ENCODE measurements around the gene HTR3D. TPM values are rescaled to one million over a fixed set of nuclear protein-coding genes. Genes with fewer than 3 reads are reported as not detected.

HTR3D gene
- total RNA-seq, 1 donor, result not detected

DNA sequence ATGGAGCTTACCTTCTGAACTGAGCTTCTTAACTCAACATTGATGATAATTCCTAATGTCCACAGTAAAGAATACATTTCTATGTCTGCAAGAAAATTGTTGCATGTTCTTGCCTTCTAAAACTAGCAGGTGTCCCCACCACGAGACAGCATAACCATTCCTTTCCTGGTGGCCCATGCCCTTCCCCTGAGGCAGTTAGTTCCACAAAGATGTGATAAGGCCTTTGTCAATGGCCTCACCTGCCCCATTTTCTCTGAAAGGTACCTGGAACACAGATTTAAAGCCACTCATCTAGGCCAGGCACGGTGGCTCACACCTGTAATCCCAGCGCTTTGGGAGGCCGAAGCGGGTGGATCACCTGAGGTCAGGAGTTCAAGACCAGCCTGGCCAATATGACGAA, 44.4 kb downstream of the HTR3D start:
- peaks cover 5% of the 10 kb centered on the region for H3K4me1 ChIP-seq (ENCODE audit: insufficient read depth, low read length)
- H3K4me3 ChIP-seq (ENCODE audit: insufficient read depth, low read length), result no peak overlapping the region
- no peak for DNase-seq (ENCODE audit: insufficient read length, low spot score, missing footprints)
- no peaks in the 10 kb centered on the region for H3K9me3 ChIP-seq (ENCODE audit: low read depth, low read length)
- H3K27me3 ChIP-seq (ENCODE audit: insufficient read depth, low read length), result peaks cover 9% of the 10 kb centered on the region
- H3K4me2 ChIP-seq (ENCODE audit: insufficient read depth, low read length), result no peak overlapping the region
- no peak overlapping the region for H2AFZ ChIP-seq (ENCODE audit: low read length)
- TF ChIP-seq, protein P1, sequence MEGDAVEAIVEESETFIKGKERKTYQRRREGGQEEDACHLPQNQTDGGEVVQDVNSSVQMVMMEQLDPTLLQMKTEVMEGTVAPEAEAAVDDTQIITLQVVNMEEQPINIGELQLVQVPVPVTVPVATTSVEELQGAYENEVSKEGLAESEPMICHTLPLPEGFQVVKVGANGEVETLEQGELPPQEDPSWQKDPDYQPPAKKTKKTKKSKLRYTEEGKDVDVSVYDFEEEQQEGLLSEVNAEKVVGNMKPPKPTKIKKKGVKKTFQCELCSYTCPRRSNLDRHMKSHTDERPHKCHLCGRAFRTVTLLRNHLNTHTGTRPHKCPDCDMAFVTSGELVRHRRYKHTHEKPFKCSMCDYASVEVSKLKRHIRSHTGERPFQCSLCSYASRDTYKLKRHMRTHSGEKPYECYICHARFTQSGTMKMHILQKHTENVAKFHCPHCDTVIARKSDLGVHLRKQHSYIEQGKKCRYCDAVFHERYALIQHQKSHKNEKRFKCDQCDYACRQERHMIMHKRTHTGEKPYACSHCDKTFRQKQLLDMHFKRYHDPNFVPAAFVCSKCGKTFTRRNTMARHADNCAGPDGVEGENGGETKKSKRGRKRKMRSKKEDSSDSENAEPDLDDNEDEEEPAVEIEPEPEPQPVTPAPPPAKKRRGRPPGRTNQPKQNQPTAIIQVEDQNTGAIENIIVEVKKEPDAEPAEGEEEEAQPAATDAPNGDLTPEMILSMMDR (IDR thresholded peaks at IDR 0.05; ENCODE audit: extremely low read depth, low read depth, low read length), result no peak
- no peaks in the 10 kb centered on the region for H3K79me2 ChIP-seq (ENCODE audit: insufficient read depth, low read length)
- no peaks in the 10 kb centered on the region for H3K36me3 ChIP-seq (ENCODE audit: insufficient read depth, low read length)
- H4K20me1 ChIP-seq (ENCODE audit: insufficient read depth, low read length), result no peaks in the 10 kb centered on the region
- no peak overlapping the region for H3K27ac ChIP-seq (ENCODE audit: low read depth, low read length)

DNA sequence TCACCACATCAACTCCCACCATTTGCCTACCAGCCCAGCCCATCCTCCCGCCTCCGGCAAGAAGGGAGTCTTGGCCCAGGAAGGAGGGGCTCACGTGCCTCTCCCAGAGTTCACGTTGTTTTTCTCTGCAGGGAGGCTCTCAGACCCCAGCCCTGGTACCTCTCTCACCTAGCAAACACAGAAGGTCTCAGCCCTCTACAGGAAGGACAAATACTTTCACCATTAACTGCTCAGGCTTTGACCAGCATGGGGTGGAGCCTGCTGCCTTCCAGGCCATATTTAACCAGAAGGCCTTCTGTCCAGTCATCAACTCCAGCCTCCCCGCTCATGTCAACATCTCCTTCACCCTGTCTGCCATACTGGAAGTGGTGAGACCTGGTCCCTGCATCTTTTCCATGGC, 46.3 kb downstream of the HTR3D start:
- DNase-seq (ENCODE audit: insufficient read length, low spot score, missing footprints), result no peak
- no peak overlapping the region for H3K4me3 ChIP-seq (ENCODE audit: insufficient read depth, low read length)
- TF ChIP-seq, protein P1 (IDR thresholded peaks at IDR 0.05; ENCODE audit: extremely low read depth, low read depth, low read length), result no peak
- no peak overlapping the region for H3K4me2 ChIP-seq (ENCODE audit: insufficient read depth, low read length)
- H3K79me2 ChIP-seq (ENCODE audit: insufficient read depth, low read length), result no peaks in the 10 kb centered on the region
- H3K27me3 ChIP-seq (ENCODE audit: insufficient read depth, low read length), result peaks cover 13% of the 10 kb centered on the region
- H3K27ac ChIP-seq (ENCODE audit: low read depth, low read length), result no peak overlapping the region
- no peaks in the 10 kb centered on the region for H4K20me1 ChIP-seq (ENCODE audit: insufficient read depth, low read length)
- H3K4me1 ChIP-seq (ENCODE audit: insufficient read depth, low read length), result peaks cover 5% of the 10 kb centered on the region
- no peaks in the 10 kb centered on the region for H3K9me3 ChIP-seq (ENCODE audit: low read depth, low read length)
- H3K36me3 ChIP-seq (ENCODE audit: insufficient read depth, low read length), result no peaks in the 10 kb centered on the region
- no peak overlapping the region for H2AFZ ChIP-seq (ENCODE audit: low read length)

DNA sequence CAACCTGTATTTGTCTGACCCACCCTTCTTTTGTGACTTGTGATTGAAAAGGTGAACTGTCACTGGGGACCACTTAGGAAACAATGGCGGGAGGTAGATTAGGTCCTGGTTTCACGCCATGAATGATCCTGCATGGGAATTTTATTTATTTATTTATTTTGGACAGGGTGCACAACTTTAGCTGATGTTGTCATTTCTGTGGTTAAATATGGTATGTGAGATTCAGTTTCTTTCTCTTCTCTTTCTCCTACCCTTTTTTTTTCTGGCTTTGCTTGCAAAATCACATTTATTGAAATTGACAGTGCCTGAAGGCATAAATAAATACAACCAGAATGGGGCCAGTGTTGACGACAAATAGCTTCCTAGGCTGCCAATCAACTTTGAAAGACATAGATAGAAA, 47.3 kb downstream of the HTR3D start:
- DNase-seq (ENCODE audit: insufficient read length, low spot score, missing footprints), result no peak
- Histone ChIP-seq H4K20me1 (ENCODE audit: insufficient read depth, low read length) (no peaks in the 10 kb centered on the region), H3K4me1 (ENCODE audit: insufficient read depth, low read length) (peaks cover 5% of the 10 kb centered on the region), H3K4me2 (ENCODE audit: insufficient read depth, low read length) (no peak overlapping the region), H3K79me2 (ENCODE audit: insufficient read depth, low read length) (no peaks in the 10 kb centered on the region), H3K36me3 (ENCODE audit: insufficient read depth, low read length) (no peaks in the 10 kb centered on the region), H2AFZ (ENCODE audit: low read length) (no peak overlapping the region), H3K27me3 (ENCODE audit: insufficient read depth, low read length) (peaks cover 13% of the 10 kb centered on the region), H3K9me3 (ENCODE audit: low read depth, low read length) (no peaks in the 10 kb centered on the region), H3K4me3 (ENCODE audit: insufficient read depth, low read length) (no peak overlapping the region), H3K27ac (ENCODE audit: low read depth, low read length) (no peak overlapping the region)
- TF ChIP-seq, protein P1 (IDR thresholded peaks at IDR 0.05; ENCODE audit: extremely low read depth, low read depth, low read length), result no peak

DNA sequence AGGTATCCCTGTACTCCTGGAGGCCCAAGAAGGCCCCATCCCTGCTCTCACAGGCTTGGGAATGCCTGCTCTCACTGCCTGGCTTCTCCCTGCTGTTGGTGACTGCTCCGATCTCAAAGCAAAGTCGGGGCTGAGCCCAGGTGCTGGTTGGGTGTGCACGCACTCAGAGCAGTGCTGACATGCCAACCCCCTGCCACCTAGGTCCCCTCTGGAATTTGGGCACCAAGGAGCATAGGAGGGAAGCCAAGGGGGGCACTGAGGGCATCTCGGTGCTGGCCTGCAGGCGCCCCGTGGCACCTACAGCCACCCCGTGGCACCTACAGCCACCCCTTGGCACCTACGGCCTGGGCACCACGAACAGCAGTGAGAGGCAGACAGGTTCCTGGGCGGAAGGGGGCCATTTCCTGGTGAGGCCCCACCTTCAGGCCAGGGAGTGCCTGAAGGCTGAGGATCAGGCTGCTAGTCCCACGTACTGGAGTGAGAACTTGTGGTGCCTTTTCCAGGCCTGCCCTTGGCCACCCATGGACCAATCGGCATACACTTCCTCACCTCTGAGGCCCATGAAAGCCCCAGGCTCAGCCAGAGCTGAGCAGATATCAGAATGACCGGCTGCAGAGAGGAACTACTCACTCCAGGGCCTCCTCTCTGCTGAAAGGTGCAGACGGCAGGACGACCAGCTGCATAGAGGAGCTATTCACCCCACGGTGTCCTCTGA, 49.7 kb downstream of the HTR3D start:
- H3K4me2 ChIP-seq (ENCODE audit: insufficient read depth, low read length), result no peak overlapping the region
- TF ChIP-seq, protein P1 (IDR thresholded peaks at IDR 0.05; ENCODE audit: extremely low read depth, low read depth, low read length), result no peak
- H3K9me3 ChIP-seq (ENCODE audit: low read depth, low read length), result peaks cover 5% of the 10 kb centered on the region
- peaks cover 13% of the 10 kb centered on the region for H3K27me3 ChIP-seq (ENCODE audit: insufficient read depth, low read length)
- no peak overlapping the region for H3K27ac ChIP-seq (ENCODE audit: low read depth, low read length)
- DNase-seq (ENCODE audit: insufficient read length, low spot score, missing footprints), result no peak
- H3K4me1 ChIP-seq (ENCODE audit: insufficient read depth, low read length), result peaks cover 5% of the 10 kb centered on the region
- H3K79me2 ChIP-seq (ENCODE audit: insufficient read depth, low read length), result no peaks in the 10 kb centered on the region
- no peak overlapping the region for H3K4me3 ChIP-seq (ENCODE audit: insufficient read depth, low read length)
- H2AFZ ChIP-seq (ENCODE audit: low read length), result no peak overlapping the region
- no peaks in the 10 kb centered on the region for H3K36me3 ChIP-seq (ENCODE audit: insufficient read depth, low read length)
- no peaks in the 10 kb centered on the region for H4K20me1 ChIP-seq (ENCODE audit: insufficient read depth, low read length)
